ENCODE measurements around the gene IL6ST.
A peak's percentile ranks its signal among the peaks of the same experiment; 100 is the strongest.

The IL6ST gene

DNA sequence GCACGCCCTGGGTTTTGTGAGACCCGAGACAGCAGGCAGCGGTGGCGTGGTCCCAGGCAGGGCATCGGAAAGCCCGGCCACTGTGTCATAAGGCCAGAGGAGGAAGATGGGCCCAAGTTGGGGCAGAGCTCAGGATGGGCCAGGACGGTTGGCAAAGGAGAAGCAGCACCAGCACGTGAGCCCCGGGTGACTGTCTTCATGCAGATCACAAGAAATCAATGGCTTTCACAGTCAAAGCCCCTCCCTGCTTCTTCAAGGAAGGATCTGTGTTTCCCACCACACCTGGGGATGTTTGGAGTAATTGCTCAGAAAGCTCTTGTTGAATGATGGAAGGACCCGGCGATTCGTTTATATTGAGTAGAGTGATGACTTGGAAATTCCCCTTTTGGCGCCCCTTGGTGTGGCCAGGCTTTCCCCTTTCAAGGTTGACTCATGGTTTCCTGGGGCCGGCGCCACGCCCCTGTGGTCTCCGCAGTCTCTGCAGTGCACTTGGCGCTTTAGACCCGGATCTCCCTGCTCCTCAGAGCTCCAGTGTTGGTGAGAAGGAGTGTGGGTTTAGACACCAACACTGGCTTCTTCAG lies 91.6 kb downstream of the IL6ST start:
- DNase-seq (ENCODE audit: low read depth) = no peak
- Histone ChIP-seq H3K4me3 (ENCODE audit: low read length) (no peak overlapping the region), H3K9me3 (ENCODE audit: control insufficient read depth, low read length) (no peaks in the 10 kb centered on the region), H3K4me1 (ENCODE audit: control insufficient read depth, insufficient read depth, low read length) (peaks cover 32% of the 10 kb centered on the region), H3K36me3 (ENCODE audit: control insufficient read depth, insufficient read depth, low read length, severe bottlenecking) (no peaks in the 10 kb centered on the region), H3K9ac (ENCODE audit: low read length) (no peak overlapping the region), H3K27me3 (replicated peaks; ENCODE audit: control insufficient read depth, insufficient read depth, low read length) (no peaks in the 10 kb centered on the region)

DNA sequence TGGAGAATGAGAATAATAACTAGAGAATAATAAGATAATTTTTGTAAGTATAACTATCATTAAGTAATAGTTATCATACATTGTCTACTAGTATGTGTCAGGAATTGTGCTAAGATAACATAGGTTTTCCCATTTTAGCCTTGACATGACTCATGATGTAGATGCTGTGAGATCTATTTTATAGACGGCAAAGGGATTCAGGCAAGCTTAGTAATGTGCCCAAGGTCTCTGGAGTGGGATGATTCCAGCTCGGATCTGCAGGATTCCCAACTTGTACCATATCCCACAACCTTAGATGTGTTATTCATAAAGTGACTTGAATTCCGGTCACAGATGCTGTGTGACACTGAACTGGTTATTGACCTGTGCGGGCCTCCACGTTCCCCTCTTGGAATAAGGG lies 92.1 kb downstream of the IL6ST start:
- DNase-seq (ENCODE audit: low read depth) = no peak
- Histone ChIP-seq H3K4me3 (ENCODE audit: low read length) (no peak overlapping the region), H3K27me3 (replicated peaks; ENCODE audit: control insufficient read depth, insufficient read depth, low read length) (no peaks in the 10 kb centered on the region), H3K9ac (ENCODE audit: low read length) (no peak overlapping the region), H3K36me3 (ENCODE audit: control insufficient read depth, insufficient read depth, low read length, severe bottlenecking) (no peaks in the 10 kb centered on the region), H3K9me3 (ENCODE audit: control insufficient read depth, low read length) (no peaks in the 10 kb centered on the region), H3K4me1 (ENCODE audit: control insufficient read depth, insufficient read depth, low read length) (peaks cover 32% of the 10 kb centered on the region)

DNA sequence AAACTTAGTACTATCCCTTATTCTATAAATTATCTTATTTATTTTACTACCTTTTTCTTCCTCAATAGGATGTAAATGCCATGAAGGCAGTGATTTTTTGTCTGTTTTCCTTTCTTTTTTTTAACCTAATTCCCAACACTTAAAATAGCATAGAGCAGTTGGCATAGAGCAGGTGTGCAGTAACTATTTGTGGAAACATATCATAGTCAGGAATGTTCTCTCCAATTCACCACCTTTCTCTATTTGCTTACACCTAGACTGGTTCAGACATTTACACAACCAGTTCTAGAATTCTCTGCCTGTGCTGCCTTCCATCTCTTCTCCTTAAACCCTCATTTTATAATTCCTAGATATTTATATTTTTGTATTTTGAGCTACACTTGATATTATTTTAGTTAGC lies 94.0 kb downstream of the IL6ST start:
- H3K4me3 ChIP-seq (ENCODE audit: low read length) = no peak overlapping the region
- no peak for DNase-seq (ENCODE audit: low read depth)
- no peaks in the 10 kb centered on the region for H3K36me3 ChIP-seq (ENCODE audit: control insufficient read depth, insufficient read depth, low read length, severe bottlenecking)
- no peak overlapping the region for H3K9ac ChIP-seq (ENCODE audit: low read length)
- H3K27me3 ChIP-seq (replicated peaks; ENCODE audit: control insufficient read depth, insufficient read depth, low read length) = no peaks in the 10 kb centered on the region
- H3K9me3 ChIP-seq (ENCODE audit: control insufficient read depth, low read length) = no peaks in the 10 kb centered on the region
- peaks cover 40% of the 10 kb centered on the region for H3K4me1 ChIP-seq (ENCODE audit: control insufficient read depth, insufficient read depth, low read length)

DNA sequence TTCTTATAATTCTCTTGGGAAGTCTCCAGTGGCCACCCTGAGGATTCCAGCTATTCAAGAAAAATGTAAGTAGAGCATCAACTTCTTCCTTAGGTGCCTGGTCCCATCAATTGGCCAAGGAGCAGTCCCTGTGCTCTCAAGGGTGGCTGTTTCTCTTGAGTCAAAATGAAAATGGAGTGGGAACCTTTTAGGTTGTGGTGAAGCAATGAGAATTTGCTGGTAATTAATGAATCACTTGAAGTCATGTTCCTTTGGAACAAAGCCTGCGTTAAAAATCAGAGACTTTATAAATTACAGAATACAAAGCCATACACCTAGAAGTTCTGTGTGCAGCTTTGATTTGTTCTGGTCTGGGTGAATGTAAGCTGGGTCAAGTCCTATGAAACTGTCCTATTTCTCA lies 94.7 kb downstream of the IL6ST start:
- Histone ChIP-seq H3K27me3 (replicated peaks; ENCODE audit: control insufficient read depth, insufficient read depth, low read length) (no peaks in the 10 kb centered on the region), H3K4me3 (ENCODE audit: low read length) (no peak overlapping the region), H3K4me1 (ENCODE audit: control insufficient read depth, insufficient read depth, low read length) (peaks cover 40% of the 10 kb centered on the region), H3K9me3 (ENCODE audit: control insufficient read depth, low read length) (no peaks in the 10 kb centered on the region), H3K9ac (ENCODE audit: low read length) (no peak overlapping the region), H3K36me3 (ENCODE audit: control insufficient read depth, insufficient read depth, low read length, severe bottlenecking) (no peaks in the 10 kb centered on the region)
- DNase-seq (ENCODE audit: low read depth) = no peak

DNA sequence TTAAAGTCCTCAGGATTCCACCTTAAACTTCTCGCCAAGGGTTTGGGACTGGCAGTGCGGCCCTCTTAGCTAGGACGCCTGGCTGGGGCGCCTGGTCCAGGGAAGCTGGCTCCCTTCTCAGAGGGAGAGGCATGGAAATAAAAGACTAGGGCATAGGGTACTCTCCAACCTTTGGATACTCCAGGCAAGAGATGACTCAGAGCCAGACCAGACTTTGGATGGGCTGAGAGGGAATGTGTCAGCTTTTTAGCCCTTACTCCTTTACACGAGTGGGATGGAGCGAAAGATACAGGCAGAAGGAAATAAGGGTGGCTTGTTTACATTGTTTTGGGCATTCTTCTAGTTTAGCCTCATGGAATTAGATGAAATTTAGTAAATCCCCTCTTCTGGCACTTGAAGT lies 95.4 kb downstream of the IL6ST start:
- H3K4me3 ChIP-seq (ENCODE audit: low read length) = no peak overlapping the region

DNA sequence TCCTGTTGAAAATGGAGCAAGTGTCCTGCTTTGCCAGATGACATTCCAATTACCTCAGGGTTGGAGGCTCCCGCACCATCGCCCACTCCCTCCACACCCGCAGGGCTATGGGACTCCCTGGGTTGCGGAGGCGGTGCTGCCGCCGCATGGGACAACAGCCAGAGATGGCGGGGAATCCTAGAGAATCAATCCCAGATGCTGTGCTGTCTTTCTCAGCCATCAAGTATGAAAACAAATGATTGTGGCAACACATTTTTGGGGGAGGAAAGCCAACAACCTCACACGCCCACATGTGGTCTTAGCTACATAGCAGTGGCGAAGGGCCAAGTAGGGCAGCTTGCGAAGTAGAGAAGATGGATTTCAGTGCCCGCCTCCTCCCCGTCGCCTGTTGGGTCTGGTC lies 96.9 kb downstream of the IL6ST start:
- Histone ChIP-seq H3K36me3 (ENCODE audit: control insufficient read depth, insufficient read depth, low read length, severe bottlenecking) (no peaks in the 10 kb centered on the region), H3K27me3 (replicated peaks; ENCODE audit: control insufficient read depth, insufficient read depth, low read length) (no peaks in the 10 kb centered on the region), H3K9ac (ENCODE audit: low read length) (peak overlapping the region; percentile 3), H3K9me3 (ENCODE audit: control insufficient read depth, low read length) (no peaks in the 10 kb centered on the region), H3K4me3 (ENCODE audit: low read length) (peak overlapping the region; percentile 55), H3K4me1 (ENCODE audit: control insufficient read depth, insufficient read depth, low read length) (peaks cover 32% of the 10 kb centered on the region)
- peak; percentile 98 for DNase-seq (ENCODE audit: low read depth)

More for the DNA sequence above, 95.4 kb downstream of the IL6ST start:
- no peak overlapping the region for H3K9ac ChIP-seq (ENCODE audit: low read length)
- H3K9me3 ChIP-seq (ENCODE audit: control insufficient read depth, low read length) = no peaks in the 10 kb centered on the region
- H3K27me3 ChIP-seq (replicated peaks; ENCODE audit: control insufficient read depth, insufficient read depth, low read length) = no peaks in the 10 kb centered on the region
- no peaks in the 10 kb centered on the region for H3K36me3 ChIP-seq (ENCODE audit: control insufficient read depth, insufficient read depth, low read length, severe bottlenecking)
- peaks cover 38% of the 10 kb centered on the region for H3K4me1 ChIP-seq (ENCODE audit: control insufficient read depth, insufficient read depth, low read length)
- DNase-seq (ENCODE audit: low read depth) = peak; percentile 51

DNA sequence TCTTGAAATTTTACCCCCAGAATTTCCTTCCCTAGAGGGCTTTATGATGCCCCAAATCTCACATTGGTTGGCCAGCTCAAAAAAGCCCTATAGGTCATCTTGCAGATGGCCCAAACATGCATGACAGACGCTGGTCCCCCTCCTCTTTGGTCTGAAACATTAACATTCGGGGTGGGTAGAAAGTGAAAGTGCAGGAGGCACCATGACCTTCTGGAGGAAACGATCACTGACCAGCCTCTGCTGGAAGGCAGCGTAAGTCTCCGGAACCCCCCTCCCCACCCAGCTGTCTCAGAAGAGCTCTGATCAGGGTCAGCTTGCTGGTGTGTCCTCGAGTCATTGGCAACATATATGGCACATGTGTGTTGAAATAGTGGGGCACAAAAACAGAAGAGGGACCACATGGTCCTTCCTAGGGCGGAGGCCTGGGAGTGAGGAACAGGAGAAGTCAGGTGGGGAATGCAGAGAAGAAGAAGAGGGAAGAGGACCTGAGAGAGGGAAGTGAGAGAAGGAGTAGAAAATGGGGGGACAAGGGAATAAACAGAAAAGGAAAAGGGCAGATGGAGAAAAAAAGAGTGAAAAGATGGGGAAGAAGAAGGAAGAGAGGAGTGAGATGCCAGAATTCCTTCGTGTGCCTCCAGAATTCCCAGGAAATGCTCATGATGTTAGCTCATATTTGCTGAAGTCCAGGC lies 97.4 kb downstream of the IL6ST start:
- no peak for DNase-seq (ENCODE audit: low read depth)
- no peaks in the 10 kb centered on the region for H3K27me3 ChIP-seq (replicated peaks; ENCODE audit: control insufficient read depth, insufficient read depth, low read length)
- H3K9ac ChIP-seq (ENCODE audit: low read length) = peak overlapping the region; percentile 3
- peaks cover 32% of the 10 kb centered on the region for H3K4me1 ChIP-seq (ENCODE audit: control insufficient read depth, insufficient read depth, low read length)
- no peaks in the 10 kb centered on the region for H3K9me3 ChIP-seq (ENCODE audit: control insufficient read depth, low read length)
- peak overlapping the region; percentile 55 for H3K4me3 ChIP-seq (ENCODE audit: low read length)
- H3K36me3 ChIP-seq (ENCODE audit: control insufficient read depth, insufficient read depth, low read length, severe bottlenecking) = no peaks in the 10 kb centered on the region

DNA sequence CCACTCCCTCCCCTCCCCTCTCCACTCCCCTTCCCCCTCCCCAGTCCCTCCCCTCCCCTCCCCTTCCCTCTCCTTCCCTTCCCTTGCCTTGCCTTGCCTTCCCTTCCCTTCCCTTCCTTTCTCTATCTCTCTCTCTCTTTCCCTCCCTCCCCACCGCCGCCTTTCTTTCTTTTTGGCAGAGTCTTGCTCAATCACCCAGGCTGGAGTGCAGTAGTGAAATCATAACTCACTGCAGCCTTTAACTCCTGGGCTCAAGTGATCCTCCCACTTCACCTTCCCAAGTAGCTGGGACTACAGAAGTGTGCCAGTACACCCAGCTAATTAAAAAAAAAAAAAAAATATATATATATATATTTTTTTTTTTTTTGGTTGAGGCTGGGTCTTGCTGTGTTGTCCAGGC lies 98.1 kb downstream of the IL6ST start:
- Histone ChIP-seq H3K36me3 (ENCODE audit: control insufficient read depth, insufficient read depth, low read length, severe bottlenecking) (no peaks in the 10 kb centered on the region), H3K4me3 (ENCODE audit: low read length) (no peak overlapping the region), H3K4me1 (ENCODE audit: control insufficient read depth, insufficient read depth, low read length) (peaks cover 32% of the 10 kb centered on the region), H3K27me3 (replicated peaks; ENCODE audit: control insufficient read depth, insufficient read depth, low read length) (no peaks in the 10 kb centered on the region), H3K9ac (ENCODE audit: low read length) (no peak overlapping the region), H3K9me3 (ENCODE audit: control insufficient read depth, low read length) (no peaks in the 10 kb centered on the region)
- DNase-seq (ENCODE audit: low read depth) = peak; percentile 37

DNA sequence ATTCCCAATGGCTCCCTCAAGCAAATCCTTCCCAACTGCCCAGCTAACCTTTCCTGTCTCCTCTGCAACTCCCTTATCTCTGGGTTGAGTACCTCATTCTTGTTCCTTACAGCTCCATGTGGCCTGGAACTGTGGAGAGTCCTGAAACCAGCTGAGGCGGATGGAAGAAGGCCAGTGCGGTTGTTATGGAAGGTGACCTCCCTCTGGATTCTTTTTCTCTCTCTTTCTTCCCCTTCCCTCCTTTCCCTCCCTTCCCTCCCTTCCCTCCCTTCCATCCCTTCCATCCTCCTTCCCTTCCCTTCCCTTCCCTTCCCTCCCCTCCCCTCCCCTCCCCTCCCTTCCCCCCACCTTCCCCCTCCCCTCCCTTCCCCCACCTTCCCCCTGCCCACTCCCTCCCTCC lies 98.5 kb downstream of the IL6ST start:
- H3K4me1 ChIP-seq (ENCODE audit: control insufficient read depth, insufficient read depth, low read length) = peaks cover 32% of the 10 kb centered on the region
- no peaks in the 10 kb centered on the region for H3K9me3 ChIP-seq (ENCODE audit: control insufficient read depth, low read length)
- H3K9ac ChIP-seq (ENCODE audit: low read length) = no peak overlapping the region
- no peaks in the 10 kb centered on the region for H3K27me3 ChIP-seq (replicated peaks; ENCODE audit: control insufficient read depth, insufficient read depth, low read length)
- no peaks in the 10 kb centered on the region for H3K36me3 ChIP-seq (ENCODE audit: control insufficient read depth, insufficient read depth, low read length, severe bottlenecking)
- no peak overlapping the region for H3K4me3 ChIP-seq (ENCODE audit: low read length)
- DNase-seq (ENCODE audit: low read depth) = no peak

DNA sequence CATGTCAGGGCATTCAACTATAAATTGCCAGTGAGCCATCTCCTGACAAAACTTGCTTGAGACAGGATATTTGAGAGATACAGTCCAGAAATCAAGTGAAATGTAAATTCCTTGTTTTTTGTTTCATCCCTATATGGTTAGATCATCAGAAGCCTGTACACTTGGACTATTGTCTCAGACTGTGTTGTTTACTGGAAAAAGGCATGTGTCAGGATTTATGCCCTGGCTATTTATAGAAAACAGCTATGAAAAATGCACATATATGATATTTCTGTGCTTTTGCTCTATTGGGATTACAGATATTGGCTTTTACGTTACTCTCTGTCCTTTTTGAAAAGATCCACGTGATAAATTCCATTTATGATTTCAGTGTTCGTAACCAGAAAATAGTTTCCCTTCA lies 99.4 kb downstream of the IL6ST start:
- Histone ChIP-seq H3K36me3 (ENCODE audit: control insufficient read depth, insufficient read depth, low read length, severe bottlenecking) (no peaks in the 10 kb centered on the region), H3K27me3 (replicated peaks; ENCODE audit: control insufficient read depth, insufficient read depth, low read length) (no peaks in the 10 kb centered on the region), H3K9me3 (ENCODE audit: control insufficient read depth, low read length) (no peaks in the 10 kb centered on the region), H3K9ac (ENCODE audit: low read length) (no peak overlapping the region), H3K4me3 (ENCODE audit: low read length) (no peak overlapping the region), H3K4me1 (ENCODE audit: control insufficient read depth, insufficient read depth, low read length) (peaks cover 31% of the 10 kb centered on the region)
- DNase-seq (ENCODE audit: low read depth) = peak; percentile 24

DNA sequence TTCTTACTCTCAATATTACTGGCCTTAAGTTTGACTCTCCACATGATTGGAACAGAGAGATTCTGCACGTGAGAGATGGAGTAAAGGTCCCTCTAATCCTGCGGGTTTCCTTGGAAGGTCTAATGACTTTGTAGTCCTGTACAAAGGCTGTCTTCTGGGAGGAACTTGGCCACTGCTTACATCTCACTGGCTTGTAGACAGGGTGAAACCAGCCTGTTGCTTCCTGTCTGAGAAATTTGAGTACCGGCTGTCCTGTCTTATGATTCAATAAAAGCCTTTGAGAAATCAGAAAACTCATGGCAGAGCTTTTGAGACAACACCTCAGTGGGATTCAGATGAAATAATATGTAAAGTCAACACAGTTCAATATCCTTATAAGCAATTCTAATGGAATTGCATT lies 100.6 kb downstream of the IL6ST start:
- Histone ChIP-seq H3K4me1 (ENCODE audit: control insufficient read depth, insufficient read depth, low read length) (peaks cover 19% of the 10 kb centered on the region), H3K4me3 (ENCODE audit: low read length) (no peak overlapping the region), H3K9me3 (ENCODE audit: control insufficient read depth, low read length) (no peaks in the 10 kb centered on the region), H3K36me3 (ENCODE audit: control insufficient read depth, insufficient read depth, low read length, severe bottlenecking) (no peaks in the 10 kb centered on the region), H3K9ac (ENCODE audit: low read length) (no peak overlapping the region), H3K27me3 (replicated peaks; ENCODE audit: control insufficient read depth, insufficient read depth, low read length) (no peaks in the 10 kb centered on the region)
- no peak for DNase-seq (ENCODE audit: low read depth)

DNA sequence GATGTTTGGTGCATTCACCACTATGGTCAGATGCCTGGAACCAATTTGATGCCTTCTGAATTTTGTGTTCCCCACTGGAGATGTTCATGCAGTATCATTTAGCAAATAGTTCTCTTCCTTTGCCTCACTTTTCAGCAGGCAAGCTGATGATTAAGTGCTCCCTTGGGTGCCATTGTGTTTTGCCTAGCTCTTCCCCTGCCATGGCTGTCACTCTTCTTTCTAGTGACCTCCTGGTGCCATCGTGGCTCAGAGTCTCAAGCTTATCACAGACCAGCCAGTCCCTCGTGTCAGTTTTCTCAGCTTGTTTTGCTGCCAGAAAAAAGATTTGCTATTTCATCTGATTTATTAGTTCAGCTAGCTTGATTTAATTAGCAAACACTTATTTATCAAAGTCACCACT lies 102.3 kb downstream of the IL6ST start:
- no peak overlapping the region for H3K9ac ChIP-seq (ENCODE audit: low read length)
- no peak overlapping the region for H3K4me3 ChIP-seq (ENCODE audit: low read length)
- no peaks in the 10 kb centered on the region for H3K36me3 ChIP-seq (ENCODE audit: control insufficient read depth, insufficient read depth, low read length, severe bottlenecking)
- no peak for DNase-seq (ENCODE audit: low read depth)
- peaks cover 10% of the 10 kb centered on the region for H3K4me1 ChIP-seq (ENCODE audit: control insufficient read depth, insufficient read depth, low read length)
- H3K9me3 ChIP-seq (ENCODE audit: control insufficient read depth, low read length) = no peaks in the 10 kb centered on the region
- no peaks in the 10 kb centered on the region for H3K27me3 ChIP-seq (replicated peaks; ENCODE audit: control insufficient read depth, insufficient read depth, low read length)
